Endodermal cell (in vitro differentiated cells): ENCODE measurements around the gene SLC25A41. TPM values are rescaled to one million over a fixed set of nuclear protein-coding genes. Genes with fewer than 3 reads are reported as not detected.

ENCODE experiments used
- DNase-seq: peaks from one replicate; pipeline ENCODE4 v3.0.0-alpha.2; 2017
- H3K27ac ChIP-seq: 2 replicates; pipeline ENCODE4 v1.5.1; 2013; ENCODE audit warnings: mild to moderate bottlenecking, low read depth, low read length, moderate library complexity
- H3K27me3 ChIP-seq: 2 replicates; pipeline ENCODE4 v1.6.1; 2013; ENCODE audit warnings: mild to moderate bottlenecking, low read length, moderate library complexity; ENCODE audit not compliant: insufficient read depth, control insufficient read depth, poor library complexity, severe bottlenecking
- H3K36me3 ChIP-seq: 2 replicates; pipeline ENCODE4 v1.7.0; 2013; ENCODE audit warnings: mild to moderate bottlenecking, low read length, moderate library complexity; ENCODE audit not compliant: control insufficient read depth, insufficient read depth
- H3K4me1 ChIP-seq: one replicate; pipeline ENCODE4 v1.7.0; 2013; ENCODE audit warnings: low read length; ENCODE audit not compliant: control insufficient read depth, insufficient read depth
- H3K4me3 ChIP-seq: 2 replicates; pipeline ENCODE4 v1.5.1; 2013; ENCODE audit warnings: mild to moderate bottlenecking, low read length, moderate library complexity
- H3K9ac ChIP-seq: 2 replicates; pipeline ENCODE4 v1.6.1; 2013; ENCODE audit warnings: mild to moderate bottlenecking, low read length, moderate library complexity; ENCODE audit not compliant: poor library complexity, severe bottlenecking; ENCODE audit errors: extremely low read depth
- H3K9me3 ChIP-seq: 2 replicates; pipeline ENCODE4 v1.6.1; 2013; ENCODE audit warnings: mild to moderate bottlenecking, low read length, moderate library complexity; ENCODE audit not compliant: control insufficient read depth
- H3K27ac Mint-ChIP-seq: 2 replicates; pipeline ENCODE4 v1.8.0; 2020; ENCODE audit warnings: mixed read lengths
- H3K27me3 Mint-ChIP-seq: 2 replicates; pipeline ENCODE4 v1.8.0; 2021; ENCODE audit warnings: mild to moderate bottlenecking, mixed read lengths; ENCODE audit not compliant: insufficient read depth
- H3K36me3 Mint-ChIP-seq: 2 replicates; pipeline ENCODE4 v1.8.0; 2020; ENCODE audit warnings: low read depth, mixed read lengths
- H3K4me1 Mint-ChIP-seq: 2 replicates; pipeline ENCODE4 v1.8.0; 2020; ENCODE audit warnings: mixed read lengths
- H3K4me3 Mint-ChIP-seq: 2 replicates; pipeline ENCODE4 v1.8.0; 2020; ENCODE audit warnings: mild to moderate bottlenecking, moderate library complexity, mixed read lengths
- H3K9me3 Mint-ChIP-seq: 2 replicates; pipeline ENCODE4 v1.8.0; 2020; ENCODE audit warnings: mild to moderate bottlenecking, mixed read lengths
- CTCF ChIP-seq: fragments of 200-600 bp; sonication (generic); conservative IDR thresholded peaks from 2 replicates; pipeline ENCODE4 v1.5.0; 2021; ENCODE audit warnings: antibody characterized with exemption, mild to moderate bottlenecking
- WGBS, 2 experiments: methylation state at CpG; one replicate each; pipeline versions ENCODE4 v1.1.5 to v1.1.7; 2013; ENCODE audit warnings: missing lambda C conversion rate in 2 of 2, mixed read lengths in 1 of 2; ENCODE audit not compliant: insufficient coverage in 1 of 2, insufficient read length in 1 of 2; 5-methylcytosine and 5-hydroxymethylcytosine counted together
- total RNA-seq, 2 donors: library from RNA; stranded (reverse); fragmentation: NEBNext Ultra II Directional in 1 of 2; extraction: Animal tissue kit (Norgen Biotek cat#: 25700) in 1 of 2; gene quantifications; 2 replicates in 1 of 2; 3 replicates in 1 of 2; pipeline ENCODE4 v1.2.1, GENCODE V29; 2021

The SLC25A41 gene
- total RNA-seq, 2 donors from 2014 or later = 0.46 TPM; not detected in 1

GRCh38 chr19:6418562-6418932 lies 15.0 kb downstream of the SLC25A41 start:
- no peak for DNase-seq
- WGBS, 2 experiments = 93% methylated on average over 10 to 19 of the region's 19 CpGs
- Mint-ChIP-seq H3K27ac (no peak overlapping the region), H3K4me3 (no peak overlapping the region), H3K9me3 (no peaks in the 10 kb centered on the region), H3K4me1 (peaks cover 16% of the 10 kb centered on the region), H3K27me3 (no peaks in the 10 kb centered on the region), H3K36me3 (peaks cover 86% of the 10 kb centered on the region)
- Histone ChIP-seq H3K27me3 (no peaks in the 10 kb centered on the region), H3K36me3 (peaks cover 91% of the 10 kb centered on the region), H3K9me3 (no peaks in the 10 kb centered on the region), H3K27ac (no peak overlapping the region), H3K9ac (no peak overlapping the region), H3K4me1 (no peaks in the 10 kb centered on the region), H3K4me3 (no peak overlapping the region)
- TF ChIP-seq CTCF = no peak

GRCh38 chr19:6417713-6418561 lies 15.6 kb downstream of the SLC25A41 start:
- peaks cover 86% of the 10 kb centered on the region for H3K36me3 Mint-ChIP-seq
- peaks cover 92% of the 10 kb centered on the region for H3K36me3 ChIP-seq
- no peak overlapping the region for H3K4me3 ChIP-seq
- peak; percentile 79 for DNase-seq
- no peaks in the 10 kb centered on the region for H3K27me3 Mint-ChIP-seq
- no peak overlapping the region for H3K9ac ChIP-seq
- no peaks in the 10 kb centered on the region for H3K4me1 ChIP-seq
- no peak overlapping the region for H3K4me3 Mint-ChIP-seq
- H3K27ac ChIP-seq = no peak overlapping the region
- no peak overlapping the region for H3K27ac Mint-ChIP-seq
- no peaks in the 10 kb centered on the region for H3K9me3 ChIP-seq
- no peaks in the 10 kb centered on the region for H3K27me3 ChIP-seq
- no peaks in the 10 kb centered on the region for H3K9me3 Mint-ChIP-seq
- peak; percentile 65 for TF ChIP-seq CTCF
- H3K4me1 Mint-ChIP-seq = peaks cover 11% of the 10 kb centered on the region
- 93 to 95% methylated on average over 26 to 33 of the region's 33 CpGs for WGBS, 2 experiments

GRCh38 chr19:6416658-6417405 lies 16.7 kb downstream of the SLC25A41 start:
- H3K4me3 Mint-ChIP-seq = no peak overlapping the region
- peaks cover 75% of the 10 kb centered on the region for H3K36me3 Mint-ChIP-seq
- Histone ChIP-seq H3K36me3 (peaks cover 88% of the 10 kb centered on the region), H3K27me3 (no peaks in the 10 kb centered on the region), H3K27ac (no peak overlapping the region), H3K9ac (no peak overlapping the region), H3K9me3 (no peaks in the 10 kb centered on the region), H3K4me1 (no peaks in the 10 kb centered on the region), H3K4me3 (no peak overlapping the region)
- no peak overlapping the region for H3K27ac Mint-ChIP-seq
- 95 to 97% methylated on average over 15 to 29 of the region's 29 CpGs for WGBS, 2 experiments
- TF ChIP-seq CTCF = no peak
- no peaks in the 10 kb centered on the region for H3K9me3 Mint-ChIP-seq
- no peaks in the 10 kb centered on the region for H3K4me1 Mint-ChIP-seq
- H3K27me3 Mint-ChIP-seq = no peaks in the 10 kb centered on the region
- no peak for DNase-seq
